HEK293 (cell line): ENCODE data around the gene ACRBP.

Source experiments
- CTCF ChIA-PET: fragments of 350-600 bp; formaldehyde crosslinking; extraction: SDS; loops from one replicate; lab custom pipeline; 2021; ENCODE audit warnings: antibody characterized with exemption; lab: Yijun Ruan, JAX
- POLR2A ChIA-PET: fragments of 300-600 bp; formaldehyde crosslinking; extraction: SDS; loops from one replicate; lab custom pipeline; 2020; ENCODE audit warnings: antibody characterized with exemption, inconsistent platforms; lab: Yijun Ruan, JAX
- H3K27ac ChIP-seq: fragments of 200-500 bp; sonication (Bioruptor generic); 2 replicates; pipeline ENCODE4 v1.5.1; 2014; ENCODE audit warnings: low read depth, low read length, control low read depth, inconsistent platforms; ENCODE audit errors: extremely low read depth
- H3K36me3 ChIP-seq, 2 experiments: fragments of 200-500 bp in 1 of 2; sonication (Bioruptor generic) in 1 of 2; 1 replicate in 1 of 2; 2 replicates in 1 of 2; pipeline ENCODE4 v1.5.1; 2014 to 2017; ENCODE audit warnings: inconsistent platforms in 2 of 2, low read length in 2 of 2; ENCODE audit not compliant: control insufficient read depth in 2 of 2, insufficient read depth in 1 of 2
- H3K4me1 ChIP-seq: fragments of 200-500 bp; sonication (Bioruptor generic); 2 replicates; pipeline ENCODE4 v1.5.1; 2014; ENCODE audit warnings: mild to moderate bottlenecking, low read length, inconsistent platforms; ENCODE audit not compliant: control insufficient read depth, insufficient read depth
- H3K4me3 ChIP-seq: 2 replicates; pipeline ENCODE4 v1.5.1; 2011; ENCODE audit warnings: low read depth, mild to moderate bottlenecking, control low read depth, low read length, moderate library complexity
- H3K9me3 ChIP-seq: fragments of 200-500 bp; sonication (Bioruptor generic); 2 replicates; pipeline ENCODE4 v1.5.1; 2014; ENCODE audit warnings: low read depth, low read length, inconsistent platforms; ENCODE audit not compliant: control insufficient read depth, insufficient read depth
- EGR2 ChIP-seq: fragments of 450-650 bp; formaldehyde crosslinking; IDR thresholded peaks from 2 replicates; pipeline ENCODE4 v1.5.1; 2016; ENCODE audit warnings: low read depth, missing biosample characterization, missing genetic modification characterization
- GLIS1 ChIP-seq: fragments of 450-650 bp; formaldehyde crosslinking; IDR thresholded peaks from 2 replicates; pipeline ENCODE4 v1.5.1; 2016; ENCODE audit warnings: missing biosample characterization, missing genetic modification characterization
- GLIS2 ChIP-seq: fragments of 450-650 bp; formaldehyde crosslinking; IDR thresholded peaks from 2 replicates; pipeline ENCODE4 v1.5.1; 2016; ENCODE audit warnings: missing biosample characterization, missing genetic modification characterization
- HOXC10 ChIP-seq: sonication (generic); formaldehyde crosslinking; IDR thresholded peaks from 2 replicates; pipeline ENCODE4 v1.8.1; 2023; ENCODE audit warnings: mild to moderate bottlenecking, missing genetic modification reagents
- KLF1 ChIP-seq: fragments of 450-650 bp; formaldehyde crosslinking; IDR thresholded peaks from 2 replicates; pipeline ENCODE4 v1.5.1; 2016; ENCODE audit warnings: missing biosample characterization, missing genetic modification characterization
- KLF7 ChIP-seq: fragments of 450-650 bp; formaldehyde crosslinking; IDR thresholded peaks from 2 replicates; pipeline ENCODE4 v1.5.1; 2016; ENCODE audit warnings: missing biosample characterization, missing genetic modification characterization, borderline replicate concordance
- MEIS1 ChIP-seq: sonication (generic); formaldehyde crosslinking; IDR thresholded peaks from 2 replicates; pipeline ENCODE4 v1.8.1; 2022; ENCODE audit warnings: missing genetic modification reagents, mild to moderate bottlenecking, borderline replicate concordance
- OSR2 ChIP-seq: fragments of 450-650 bp; formaldehyde crosslinking; IDR thresholded peaks from 2 replicates; pipeline ENCODE4 v1.5.1; 2016; ENCODE audit warnings: missing biosample characterization, missing genetic modification characterization
- SCRT1 ChIP-seq: fragments of 450-650 bp; formaldehyde crosslinking; IDR thresholded peaks from 2 replicates; pipeline ENCODE4 v1.5.1; 2016; ENCODE audit warnings: missing biosample characterization, missing genetic modification characterization, borderline replicate concordance
- SP2 ChIP-seq: fragments of 450-650 bp; formaldehyde crosslinking; IDR thresholded peaks from 2 replicates; pipeline ENCODE4 v1.5.1; 2016; ENCODE audit warnings: missing biosample characterization, missing genetic modification characterization
- ZBTB10 ChIP-seq: fragments of 450-650 bp; formaldehyde crosslinking; IDR thresholded peaks from 2 replicates; pipeline ENCODE4 v1.5.1; 2016; ENCODE audit warnings: missing biosample characterization, missing genetic modification characterization
- ZFHX2 ChIP-seq: fragments of 450-650 bp; formaldehyde crosslinking; conservative IDR thresholded peaks from 2 replicates; pipeline ENCODE4 v1.5.1; 2016; ENCODE audit warnings: missing biosample characterization, missing genetic modification characterization
- ZNF266 ChIP-seq: fragments of 450-650 bp; formaldehyde crosslinking; IDR thresholded peaks from 2 replicates; pipeline ENCODE4 v1.5.1; 2016; ENCODE audit warnings: missing biosample characterization, missing genetic modification characterization, low read depth
- ZNF335 ChIP-seq: fragments of 450-650 bp; formaldehyde crosslinking; conservative IDR thresholded peaks from 2 replicates; pipeline ENCODE4 v1.5.1; 2016; ENCODE audit warnings: missing biosample characterization, missing genetic modification characterization
- ZNF391 ChIP-seq: fragments of 450-650 bp; formaldehyde crosslinking; IDR thresholded peaks from 2 replicates; pipeline ENCODE4 v1.5.1; 2016; ENCODE audit warnings: low read depth, missing biosample characterization, missing genetic modification characterization, borderline replicate concordance
- ZNF513 ChIP-seq: fragments of 450-650 bp; IDR thresholded peaks from 2 replicates; pipeline ENCODE4 v1.5.1; 2018; ENCODE audit warnings: missing biosample characterization, missing genetic modification characterization
- ZNF514 ChIP-seq: fragments of 450-650 bp; formaldehyde crosslinking; IDR thresholded peaks from 2 replicates; pipeline ENCODE4 v1.5.1; 2016; ENCODE audit warnings: missing biosample characterization, missing genetic modification characterization
- ZNF529 ChIP-seq: fragments of 450-650 bp; formaldehyde crosslinking; IDR thresholded peaks from 2 replicates; pipeline ENCODE4 v1.5.1; 2017; ENCODE audit warnings: missing genetic modification characterization, missing biosample characterization; ENCODE audit not compliant: insufficient replicate concordance
- ZNF548 ChIP-seq: fragments of 450-650 bp; formaldehyde crosslinking; IDR thresholded peaks from 2 replicates; pipeline ENCODE4 v1.5.1; 2016; ENCODE audit warnings: missing biosample characterization, missing genetic modification characterization
- ZNF621 ChIP-seq: fragments of 450-650 bp; formaldehyde crosslinking; IDR thresholded peaks from 2 replicates; pipeline ENCODE4 v1.5.1; 2017; ENCODE audit warnings: missing biosample characterization, missing genetic modification characterization
- ZNF747 ChIP-seq: fragments of 450-650 bp; formaldehyde crosslinking; IDR thresholded peaks from 2 replicates; pipeline ENCODE4 v1.5.1; 2016; ENCODE audit warnings: missing biosample characterization, missing genetic modification characterization
- ZNF843 ChIP-seq: fragments of 450-650 bp; formaldehyde crosslinking; IDR thresholded peaks from 2 replicates; pipeline ENCODE4 v1.5.1; 2016; ENCODE audit warnings: missing biosample characterization, missing genetic modification characterization
- TF ChIP-seq, protein P1 (sequence below): fragments of 450-650 bp; formaldehyde crosslinking; IDR thresholded peaks from 2 replicates; pipeline ENCODE4 v1.5.1; 2017; ENCODE audit warnings: missing biosample characterization, missing genetic modification characterization
- TF ChIP-seq, protein P2 (sequence below): fragments of 450-650 bp; formaldehyde crosslinking; IDR thresholded peaks from 2 replicates; pipeline ENCODE4 v1.5.1; 2016; ENCODE audit warnings: missing biosample characterization, missing genetic modification characterization

Gene ACRBP

DNA sequence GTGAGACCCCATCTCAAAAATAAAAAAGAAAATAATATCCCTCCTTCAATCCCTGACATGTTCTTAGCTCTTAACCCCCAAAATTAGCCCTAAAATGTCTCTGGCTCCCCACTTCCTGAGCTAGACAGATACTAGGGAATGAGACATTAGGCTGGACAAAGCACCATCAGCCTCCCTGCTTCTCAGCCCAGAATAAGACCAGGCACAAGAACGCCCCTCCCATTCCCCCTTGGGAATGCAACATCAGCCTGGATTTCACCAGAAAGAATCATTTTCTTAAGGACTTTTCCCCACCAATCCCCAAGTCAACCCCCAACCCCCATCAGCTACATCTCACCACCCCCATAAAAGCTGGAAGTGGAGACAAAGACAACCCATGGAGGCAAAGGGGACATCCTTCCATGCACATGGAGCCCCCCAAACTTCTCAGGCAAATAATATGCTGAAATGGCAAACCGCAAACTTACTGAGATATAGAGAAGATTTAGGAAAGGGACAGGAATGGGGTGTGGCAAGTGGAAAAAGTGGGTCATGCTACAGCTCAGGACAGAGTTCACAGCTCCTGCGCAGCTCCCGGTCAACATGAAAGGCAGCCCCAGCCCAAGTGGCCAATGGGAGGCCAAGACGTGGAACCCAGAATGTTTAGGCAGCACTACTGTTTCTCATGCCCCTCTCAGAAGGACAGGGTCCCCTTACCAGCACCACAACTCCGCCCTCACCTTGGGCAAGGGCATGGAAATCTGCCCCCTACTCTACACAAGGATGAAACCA lies 42.8 kb downstream of the ACRBP start:
- Histone ChIP-seq H3K9me3 (no peaks in the 10 kb centered on the region), H3K4me3 (0 out of 2 replicates have a peak overlapping the region, but pooled peaks have one; percentile 4), H3K4me1 (peaks cover 20% of the 10 kb centered on the region), H3K27ac (no peak overlapping the region), H3K36me3 (peaks cover 34 to 65% of the 10 kb centered on the region in 2 experiments)
- ChIA-PET POLR2A (interaction anchor here (0.5 to 2.0 kb wide), 4 partner anchors 9 to 36 kb away, joined by 3 to 12 read pairs (median 4); partner anchors contain the start of gene NOP2), CTCF (interaction anchor here (0.6 to 1.8 kb wide), 6 partner anchors 24 to 149 kb away, joined by 3 to 7 read pairs (median 4); partner anchors contain the start of gene MLF2)
- TF ChIP-seq ZNF621 (tag by site-specific recombination) = no peak
- TF ChIP-seq, protein P1, sequence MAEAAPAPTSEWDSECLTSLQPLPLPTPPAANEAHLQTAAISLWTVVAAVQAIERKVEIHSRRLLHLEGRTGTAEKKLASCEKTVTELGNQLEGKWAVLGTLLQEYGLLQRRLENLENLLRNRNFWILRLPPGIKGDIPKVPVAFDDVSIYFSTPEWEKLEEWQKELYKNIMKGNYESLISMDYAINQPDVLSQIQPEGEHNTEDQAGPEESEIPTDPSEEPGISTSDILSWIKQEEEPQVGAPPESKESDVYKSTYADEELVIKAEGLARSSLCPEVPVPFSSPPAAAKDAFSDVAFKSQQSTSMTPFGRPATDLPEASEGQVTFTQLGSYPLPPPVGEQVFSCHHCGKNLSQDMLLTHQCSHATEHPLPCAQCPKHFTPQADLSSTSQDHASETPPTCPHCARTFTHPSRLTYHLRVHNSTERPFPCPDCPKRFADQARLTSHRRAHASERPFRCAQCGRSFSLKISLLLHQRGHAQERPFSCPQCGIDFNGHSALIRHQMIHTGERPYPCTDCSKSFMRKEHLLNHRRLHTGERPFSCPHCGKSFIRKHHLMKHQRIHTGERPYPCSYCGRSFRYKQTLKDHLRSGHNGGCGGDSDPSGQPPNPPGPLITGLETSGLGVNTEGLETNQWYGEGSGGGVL (tag by site-specific recombination) = no peak

- Histone ChIP-seq H3K9me3 (no peaks in the 10 kb centered on the region), H3K4me1 (peaks cover 19% of the 10 kb centered on the region), H3K4me3 (no peak overlapping the region), H3K27ac (no peak overlapping the region), H3K36me3 (peaks cover 45 to 79% of the 10 kb centered on the region in 2 experiments)
- CTCF ChIA-PET = interaction anchor here (0.6 to 2.0 kb wide), 7 partner anchors 19 to 81 kb away, joined by 3 to 9 read pairs (median 7); no protein-coding TSS in a partner anchor
- POLR2A ChIA-PET = interaction anchor here (0.6 to 1.3 kb wide), 3 partner anchors 14 to 559 kb away, joined by 3 to 7 read pairs (median 4); no protein-coding TSS in a partner anchor
- TF ChIP-seq, protein P2, sequence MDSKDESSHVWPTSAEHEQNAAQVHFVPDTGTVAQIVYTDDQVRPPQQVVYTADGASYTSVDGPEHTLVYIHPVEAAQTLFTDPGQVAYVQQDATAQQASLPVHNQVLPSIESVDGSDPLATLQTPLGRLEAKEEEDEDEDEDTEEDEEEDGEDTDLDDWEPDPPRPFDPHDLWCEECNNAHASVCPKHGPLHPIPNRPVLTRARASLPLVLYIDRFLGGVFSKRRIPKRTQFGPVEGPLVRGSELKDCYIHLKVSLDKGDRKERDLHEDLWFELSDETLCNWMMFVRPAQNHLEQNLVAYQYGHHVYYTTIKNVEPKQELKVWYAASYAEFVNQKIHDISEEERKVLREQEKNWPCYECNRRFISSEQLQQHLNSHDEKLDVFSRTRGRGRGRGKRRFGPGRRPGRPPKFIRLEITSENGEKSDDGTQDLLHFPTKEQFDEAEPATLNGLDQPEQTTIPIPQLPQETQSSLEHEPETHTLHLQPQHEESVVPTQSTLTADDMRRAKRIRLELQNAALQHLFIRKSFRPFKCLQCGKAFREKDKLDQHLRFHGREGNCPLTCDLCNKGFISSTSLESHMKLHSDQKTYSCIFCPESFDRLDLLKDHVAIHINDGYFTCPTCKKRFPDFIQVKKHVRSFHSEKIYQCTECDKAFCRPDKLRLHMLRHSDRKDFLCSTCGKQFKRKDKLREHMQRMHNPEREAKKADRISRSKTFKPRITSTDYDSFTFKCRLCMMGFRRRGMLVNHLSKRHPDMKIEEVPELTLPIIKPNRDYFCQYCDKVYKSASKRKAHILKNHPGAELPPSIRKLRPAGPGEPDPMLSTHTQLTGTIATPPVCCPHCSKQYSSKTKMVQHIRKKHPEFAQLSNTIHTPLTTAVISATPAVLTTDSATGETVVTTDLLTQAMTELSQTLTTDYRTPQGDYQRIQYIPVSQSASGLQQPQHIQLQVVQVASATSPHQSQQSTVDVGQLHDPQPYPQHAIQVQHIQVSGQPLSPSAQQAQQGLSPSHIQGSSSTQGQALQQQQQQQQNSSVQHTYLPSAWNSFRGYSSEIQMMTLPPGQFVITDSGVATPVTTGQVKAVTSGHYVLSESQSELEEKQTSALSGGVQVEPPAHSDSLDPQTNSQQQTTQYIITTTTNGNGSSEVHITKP (tag by site-specific recombination) = no peak
- peak; percentile 43 for TF ChIP-seq SP2 (tag by site-specific recombination)
- no peak for TF ChIP-seq ZNF391 (tag by site-specific recombination)
- TF ChIP-seq MEIS1 (CRISPR knock-in tag) = no peak
- no peak for TF ChIP-seq ZNF514
- no peak for TF ChIP-seq ZNF335 (tag by site-specific recombination)
- TF ChIP-seq SCRT1 (tag by site-specific recombination) = no peak
- TF ChIP-seq ZBTB10 = no peak
- no peak for TF ChIP-seq ZNF266 (tag by site-specific recombination)
- TF ChIP-seq ZNF548 = no peak
- no peak for TF ChIP-seq HOXC10 (CRISPR knock-in tag)
- no peak for TF ChIP-seq ZNF843
- peak; percentile 24; the same call in 1 of the 2 replicates for TF ChIP-seq GLIS2 (tag by site-specific recombination)
- no peak for TF ChIP-seq ZNF513 (tag by site-specific recombination)
- TF ChIP-seq EGR2 (tag by site-specific recombination) = peak; percentile 61
- TF ChIP-seq KLF1 (tag by site-specific recombination) = peak; percentile 47
- no peak for TF ChIP-seq ZNF529 (tag by site-specific recombination)
- no peak for TF ChIP-seq KLF7
- peak; percentile 88 for TF ChIP-seq GLIS1 (tag by site-specific recombination)
- TF ChIP-seq ZFHX2 (tag by site-specific recombination) = peak; percentile 43
- no peak for TF ChIP-seq ZNF747 (tag by site-specific recombination)
- TF ChIP-seq OSR2 (tag by site-specific recombination) = no peak
These were observed 44.1 kb downstream of the ACRBP start for GRCh38 chr12:6603095-6603567.
